Tibial nerve (tissue), 3 donors: ENCODE measurements around the gene CHD6.

Experiments used
- POLR2A ChIP-seq, 2 donors: fragments of 450-650 bp; IDR thresholded peaks; one replicate each; pipeline ENCODE4 v1.6.1; 2017; ENCODE audit warnings: antibody characterized with exemption in 2 of 2, mild to moderate bottlenecking in 2 of 2, moderate library complexity in 2 of 2
- TF ChIP-seq, protein P1 (sequence below), 5 experiments: fragments of 200-600 bp in 3 of 5; fragments of 450-650 bp in 2 of 5; sonication (generic) in 3 of 5; IDR thresholded peaks; one replicate each; pipeline ENCODE4 v1.5.1; 2016 to 2019; ENCODE audit warnings: antibody characterized with exemption in 5 of 5, mild to moderate bottlenecking in 3 of 5, moderate library complexity in 2 of 5

DNA sequence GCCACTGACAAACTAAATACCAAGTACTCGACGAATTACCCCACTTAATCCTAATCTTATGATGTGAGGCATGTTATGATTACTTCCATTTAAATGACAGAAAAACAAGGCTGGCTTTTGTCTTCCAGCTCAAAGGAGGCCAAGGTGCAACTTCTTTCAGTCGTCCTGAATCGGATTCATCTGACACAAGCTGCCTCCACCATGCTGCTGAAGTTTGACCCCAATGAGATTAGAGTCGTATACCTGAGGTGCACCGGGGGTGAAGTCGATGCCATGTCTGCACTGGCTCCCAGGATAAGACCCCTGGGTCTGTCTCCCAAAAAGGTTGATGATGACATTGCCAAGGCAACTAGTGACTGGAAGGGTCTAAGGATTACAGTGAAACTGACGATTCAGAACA lies 71.0 kb downstream of the CHD6 start:
- TF ChIP-seq, protein P1, sequence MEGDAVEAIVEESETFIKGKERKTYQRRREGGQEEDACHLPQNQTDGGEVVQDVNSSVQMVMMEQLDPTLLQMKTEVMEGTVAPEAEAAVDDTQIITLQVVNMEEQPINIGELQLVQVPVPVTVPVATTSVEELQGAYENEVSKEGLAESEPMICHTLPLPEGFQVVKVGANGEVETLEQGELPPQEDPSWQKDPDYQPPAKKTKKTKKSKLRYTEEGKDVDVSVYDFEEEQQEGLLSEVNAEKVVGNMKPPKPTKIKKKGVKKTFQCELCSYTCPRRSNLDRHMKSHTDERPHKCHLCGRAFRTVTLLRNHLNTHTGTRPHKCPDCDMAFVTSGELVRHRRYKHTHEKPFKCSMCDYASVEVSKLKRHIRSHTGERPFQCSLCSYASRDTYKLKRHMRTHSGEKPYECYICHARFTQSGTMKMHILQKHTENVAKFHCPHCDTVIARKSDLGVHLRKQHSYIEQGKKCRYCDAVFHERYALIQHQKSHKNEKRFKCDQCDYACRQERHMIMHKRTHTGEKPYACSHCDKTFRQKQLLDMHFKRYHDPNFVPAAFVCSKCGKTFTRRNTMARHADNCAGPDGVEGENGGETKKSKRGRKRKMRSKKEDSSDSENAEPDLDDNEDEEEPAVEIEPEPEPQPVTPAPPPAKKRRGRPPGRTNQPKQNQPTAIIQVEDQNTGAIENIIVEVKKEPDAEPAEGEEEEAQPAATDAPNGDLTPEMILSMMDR (IDR thresholded peaks at IDR 0.05), result no peak
- TF ChIP-seq POLR2A (IDR thresholded peaks at IDR 0.05), result no peak
